B cell (primary cell): Measurements from ENCODE around the gene ZNF408. TPM values are rescaled to one million over a fixed set of nuclear protein-coding genes. Genes with fewer than 3 reads are reported as not detected.

Experiments
- ATAC-seq: fragments of 200-7000 bp; cut with Tn5 transposase; one replicate; pipeline ENCODE4 v1.10.0; 2021; ENCODE audit warnings: low read depth, mild to moderate bottlenecking, moderate number of reproducible peaks, moderate library complexity
- CTCF ChIA-PET: fragments of 350-600 bp; sonication (Branson Sonifier 250); formaldehyde crosslinking; loops from one replicate; lab custom pipeline; 2021; ENCODE audit warnings: antibody characterized with exemption, inconsistent platforms; lab: Charles Lee
- POLR2A ChIA-PET: fragments of 350-600 bp; sonication (Branson Sonifier 250); formaldehyde crosslinking; loops from one replicate; lab custom pipeline; 2021; ENCODE audit warnings: antibody characterized with exemption; lab: Charles Lee
- DNase-seq: peaks from one replicate; pipeline ENCODE4 v3.0.0; 2013
- H2AFZ ChIP-seq: 2 replicates; pipeline ENCODE4 v1.6.1; 2012; ENCODE audit warnings: mild to moderate bottlenecking, low read depth, low read length; ENCODE audit not compliant: insufficient read depth, poor library complexity, severe bottlenecking
- H3K27ac ChIP-seq, 2 donors: 1 replicate in 1 of 2; 2 replicates in 1 of 2; pipeline ENCODE4 v1.5.1; 2012 to 2013; ENCODE audit warnings: low read length in 2 of 2, mild to moderate bottlenecking in 2 of 2, moderate library complexity in 1 of 2
- H3K27me3 ChIP-seq, 4 experiments: fragments of 200-600 bp in 1 of 4; sonication (generic) in 1 of 4; replicated peaks in 1 of 4; 1 replicate in 2 of 4; 2 replicates in 2 of 4; pipeline versions ENCODE4 v1.6.1 to v1.7.0; 2013 to 2016; ENCODE audit warnings: low read length in 3 of 4, mild to moderate bottlenecking in 2 of 4, mixed read lengths in 1 of 4, moderate library complexity in 1 of 4; ENCODE audit not compliant: insufficient read depth in 4 of 4, control insufficient read depth in 3 of 4; ENCODE audit errors: control extremely low read depth in 1 of 4
- H3K36me3 ChIP-seq, 2 experiments: replicated peaks in 1 of 2; 1 replicate in 1 of 2; 2 replicates in 1 of 2; pipeline versions ENCODE4 v1.6.1 to v1.7.1; 2013; ENCODE audit warnings: low read length in 1 of 2; ENCODE audit not compliant: insufficient read depth in 2 of 2, control insufficient read depth in 1 of 2; ENCODE audit errors: control extremely low read depth in 1 of 2, extremely low read depth in 1 of 2
- H3K4me1 ChIP-seq, 2 donors: fragments of 200-600 bp in 1 of 2; sonication (generic) in 1 of 2; 1 replicate in 1 of 2; 2 replicates in 1 of 2; pipeline versions ENCODE4 v1.5.1 to v1.6.1; 2013 to 2017; ENCODE audit warnings: low read length in 2 of 2; ENCODE audit not compliant: control insufficient read depth in 2 of 2, insufficient read depth in 2 of 2
- H3K4me2 ChIP-seq: replicated peaks from 2 replicates; pipeline ENCODE3; 2012; ENCODE audit warnings: mild to moderate bottlenecking, low read depth, low read length; ENCODE audit not compliant: poor library complexity, severe bottlenecking
- H3K4me3 ChIP-seq, 5 experiments: fragments of 200-600 bp in 1 of 5; sonication (generic) in 1 of 5; 1 replicate in 3 of 5; 2 replicates in 2 of 5; pipeline versions ENCODE4 v1.5.1 to v1.7.0; 2011 to 2016; ENCODE audit warnings: low read length in 4 of 5, mild to moderate bottlenecking in 4 of 5, low read depth in 2 of 5, control low read depth in 1 of 5, moderate library complexity in 1 of 5; ENCODE audit not compliant: insufficient read depth in 1 of 5; ENCODE audit errors: control extremely low read depth in 1 of 5, extremely low read depth in 1 of 5
- H3K79me2 ChIP-seq: fragments of 200-600 bp; sonication (generic); one replicate; pipeline ENCODE4 v1.6.0; 2016; ENCODE audit warnings: low read length; ENCODE audit not compliant: control insufficient read depth, insufficient read depth
- H3K9ac ChIP-seq: fragments of 200-600 bp; sonication (generic); 2 replicates; pipeline ENCODE4 v1.6.1; 2017; ENCODE audit warnings: mild to moderate bottlenecking, low read length, moderate library complexity
- H3K9me3 ChIP-seq, 3 donors: one replicate each; pipeline versions ENCODE4 v1.6.1 to v1.7.1; 2013; ENCODE audit warnings: low read length in 2 of 3; ENCODE audit not compliant: control insufficient read depth in 2 of 3, insufficient read depth in 1 of 3; ENCODE audit errors: control extremely low read depth in 1 of 3
- H4K20me1 ChIP-seq: 2 replicates; pipeline ENCODE4 v1.6.0; 2012; ENCODE audit warnings: mild to moderate bottlenecking, low read length; ENCODE audit not compliant: insufficient read depth, control insufficient read depth, poor library complexity, severe bottlenecking
- H3K27ac Mint-ChIP-seq: one replicate; pipeline ENCODE4 v1.8.0; 2021; ENCODE audit warnings: mixed read lengths
- H3K27me3 Mint-ChIP-seq: one replicate; pipeline ENCODE4 v1.8.0; 2021; ENCODE audit warnings: mixed read lengths
- H3K4me1 Mint-ChIP-seq: one replicate; pipeline ENCODE4 v1.8.0; 2021; ENCODE audit warnings: mixed read lengths
- H3K4me3 Mint-ChIP-seq: one replicate; pipeline ENCODE4 v1.8.0; 2021; ENCODE audit warnings: mixed read lengths
- H3K9me3 Mint-ChIP-seq: one replicate; pipeline ENCODE4 v1.8.0; 2022; ENCODE audit warnings: mixed read lengths; ENCODE audit not compliant: insufficient read depth
- EZH2 ChIP-seq: IDR thresholded peaks from 2 replicates; pipeline ENCODE4 v1.6.1; 2012; ENCODE audit warnings: borderline replicate concordance, low read depth, mild to moderate bottlenecking, moderate library complexity, low read length; ENCODE audit not compliant: insufficient read depth, poor library complexity, severe bottlenecking
- WGBS: methylation state at CpG from one replicate; pipeline ENCODE4 v1.1.5; 2013; ENCODE audit warnings: missing lambda C conversion rate; ENCODE audit not compliant: insufficient coverage; 5-methylcytosine and 5-hydroxymethylcytosine counted together
- intact Hi-C: fragments of 100-400 bp; cut with micrococcal nuclease; formaldehyde crosslinking; loops from one replicate; pipeline ENCODE4 v1.10.0; 2022
- polyA plus RNA-seq: library from polyadenylated mRNA; depleted of rRNA; stranded (reverse); fragments of >200 nt; gene quantifications from 2 replicates; pipeline ENCODE4 v1.2.3, GENCODE V29; 2012
- total RNA-seq, 2 donors: library from RNA; stranded (reverse); fragments of 120-200 nt in 1 of 2; gene quantifications; 1 replicate in 1 of 2; 2 replicates in 1 of 2; pipeline versions ENCODE4 v1.2.3 to v1.2.4, GENCODE V29; 2013 to 2022
- TF ChIP-seq, protein P1 (sequence below): fragments of 200-600 bp; IDR thresholded peaks from one replicate; pipeline ENCODE4 v1.8.0; 2022; ENCODE audit warnings: antibody characterized with exemption, mild to moderate bottlenecking

Gene ZNF408
- total and polyA plus RNA-seq, 2 donors (not counting 1 experiment from before 2014, with no cell fraction given) = 8.3 to 22.3 TPM

DNA sequence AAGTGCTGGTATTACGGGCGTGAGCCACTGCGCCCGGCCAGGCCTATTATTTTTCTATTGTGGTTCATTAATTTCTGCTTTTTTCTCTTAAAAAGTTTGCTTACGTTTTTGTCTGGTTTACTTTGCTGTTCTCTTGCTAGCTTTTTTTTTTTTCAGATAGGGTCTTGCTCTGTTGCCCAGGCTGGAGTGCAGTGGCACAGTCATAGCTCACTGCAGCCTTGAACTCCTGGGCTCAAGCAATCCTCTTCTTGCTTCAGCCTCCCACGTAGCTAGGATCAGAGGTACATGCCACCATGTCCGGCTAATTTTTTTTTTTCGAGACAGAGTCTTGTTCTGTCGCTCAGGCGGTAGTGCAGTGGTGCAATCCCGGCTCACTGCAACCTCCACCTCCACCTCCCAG is 36.9 kb downstream of the ZNF408 start:
- ATAC-seq = no peak

DNA sequence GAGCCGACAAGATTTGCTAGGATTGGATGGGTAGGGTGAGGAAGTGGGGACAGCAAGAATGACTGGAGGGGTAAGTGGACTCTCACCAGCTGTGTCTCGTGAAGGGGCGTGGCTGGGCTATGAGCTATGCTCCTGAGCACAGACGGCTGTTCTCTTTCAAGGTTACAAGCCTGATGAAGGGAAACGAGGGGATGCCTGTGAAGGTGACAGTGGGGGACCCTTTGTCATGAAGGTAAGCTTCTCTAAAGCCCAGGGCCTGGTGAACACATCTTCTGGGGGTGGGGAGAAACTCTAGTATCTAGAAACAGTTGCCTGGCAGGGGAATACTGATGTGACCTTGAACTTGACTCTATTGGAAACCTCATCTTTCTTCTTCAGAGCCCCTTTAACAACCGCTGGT is 38.1 kb downstream of the ZNF408 start:
- POLR2A ChIA-PET = no interaction called here
- no peaks in the 10 kb centered on the region for H3K4me1 Mint-ChIP-seq
- intact Hi-C loops = no loop called here
- no peak for ATAC-seq
- no peak overlapping the region for H3K9ac ChIP-seq
- no peak overlapping the region for H3K27ac ChIP-seq
- H3K4me1 ChIP-seq = no peaks in the 10 kb centered on the region
- no peak overlapping the region for H3K4me2 ChIP-seq
- H3K27ac Mint-ChIP-seq = no peak overlapping the region
- H4K20me1 ChIP-seq = no peaks in the 10 kb centered on the region
- 91% methylated on average over 5 of the region's 6 CpGs for WGBS
- H2AFZ ChIP-seq = no peak overlapping the region
- no peaks in the 10 kb centered on the region for H3K27me3 ChIP-seq
- TF ChIP-seq EZH2 = no peak
- TF ChIP-seq, protein P1, sequence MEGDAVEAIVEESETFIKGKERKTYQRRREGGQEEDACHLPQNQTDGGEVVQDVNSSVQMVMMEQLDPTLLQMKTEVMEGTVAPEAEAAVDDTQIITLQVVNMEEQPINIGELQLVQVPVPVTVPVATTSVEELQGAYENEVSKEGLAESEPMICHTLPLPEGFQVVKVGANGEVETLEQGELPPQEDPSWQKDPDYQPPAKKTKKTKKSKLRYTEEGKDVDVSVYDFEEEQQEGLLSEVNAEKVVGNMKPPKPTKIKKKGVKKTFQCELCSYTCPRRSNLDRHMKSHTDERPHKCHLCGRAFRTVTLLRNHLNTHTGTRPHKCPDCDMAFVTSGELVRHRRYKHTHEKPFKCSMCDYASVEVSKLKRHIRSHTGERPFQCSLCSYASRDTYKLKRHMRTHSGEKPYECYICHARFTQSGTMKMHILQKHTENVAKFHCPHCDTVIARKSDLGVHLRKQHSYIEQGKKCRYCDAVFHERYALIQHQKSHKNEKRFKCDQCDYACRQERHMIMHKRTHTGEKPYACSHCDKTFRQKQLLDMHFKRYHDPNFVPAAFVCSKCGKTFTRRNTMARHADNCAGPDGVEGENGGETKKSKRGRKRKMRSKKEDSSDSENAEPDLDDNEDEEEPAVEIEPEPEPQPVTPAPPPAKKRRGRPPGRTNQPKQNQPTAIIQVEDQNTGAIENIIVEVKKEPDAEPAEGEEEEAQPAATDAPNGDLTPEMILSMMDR = no peak
- no peaks in the 10 kb centered on the region for H3K27me3 Mint-ChIP-seq
- H3K4me3 ChIP-seq = no peak overlapping the region
- CTCF ChIA-PET = no interaction called here
- H3K79me2 ChIP-seq = no peaks in the 10 kb centered on the region
- H3K9me3 Mint-ChIP-seq = no peaks in the 10 kb centered on the region
- no peak for DNase-seq
- peaks cover 2 to 22% of the 10 kb centered on the region in 2 experiments for H3K36me3 ChIP-seq
- H3K4me3 Mint-ChIP-seq = no peak overlapping the region
- no peaks in the 10 kb centered on the region for H3K9me3 ChIP-seq

More for the DNA sequence above, 36.9 kb downstream of the ZNF408 start:
- Histone ChIP-seq H3K79me2 (no peaks in the 10 kb centered on the region), H3K4me2 (no peak overlapping the region), H2AFZ (no peak overlapping the region), H3K36me3 (peaks cover 2 to 10% of the 10 kb centered on the region in 2 experiments), H3K4me3 (no peak overlapping the region), H4K20me1 (no peaks in the 10 kb centered on the region), H3K4me1 (no peaks in the 10 kb centered on the region), H3K27ac (no peak overlapping the region), H3K9ac (no peak overlapping the region), H3K9me3 (no peaks in the 10 kb centered on the region), H3K27me3 (no peaks in the 10 kb centered on the region)
- no peak for TF ChIP-seq EZH2
- TF ChIP-seq, protein P1 = no peak
- Mint-ChIP-seq H3K9me3 (no peaks in the 10 kb centered on the region), H3K27me3 (no peaks in the 10 kb centered on the region), H3K27ac (no peak overlapping the region), H3K4me3 (no peak overlapping the region), H3K4me1 (no peaks in the 10 kb centered on the region)
- CTCF ChIA-PET = no interaction called here
- whole genome bisulfite sequencing = 96% methylated on average over 6 of the region's 11 CpGs
- POLR2A ChIA-PET = no interaction called here
- DNase-seq = no peak
- intact Hi-C loops = no loop called here
